SK-N-MC (cell line): ENCODE measurements around the gene ART5.

Source experiments
- DNase-seq: peaks from one replicate; pipeline ENCODE4 v3.0.0-alpha.2; 2011; ENCODE audit warnings: low read depth, low spot score
- H3K27ac ChIP-seq: fragments of 200-600 bp; sonication (generic); 2 replicates; pipeline ENCODE4 v1.5.1; 2016; ENCODE audit warnings: mixed run types
- H3K36me3 ChIP-seq: fragments of 200-600 bp; sonication (generic); 2 replicates; pipeline ENCODE4 v1.6.1; 2017; ENCODE audit warnings: antibody characterized with exemption, low read length, mixed read lengths; ENCODE audit not compliant: insufficient read depth
- H3K4me3 ChIP-seq: fragments of 200-600 bp; sonication (generic); 2 replicates; pipeline ENCODE4 v1.5.1; 2016
- H3K9ac ChIP-seq: fragments of 200-600 bp; sonication (generic); 2 replicates; pipeline ENCODE4 v1.8.0; 2017; ENCODE audit warnings: mixed run types, mixed read lengths; ENCODE audit not compliant: insufficient read length
- H3K9me3 ChIP-seq: fragments of 200-600 bp; sonication (generic); 2 replicates; pipeline ENCODE4 v1.6.1; 2017; ENCODE audit warnings: low read depth, mild to moderate bottlenecking, antibody characterized with exemption, low read length, moderate library complexity, mixed read lengths
- EZH2 ChIP-seq: fragments of 200-600 bp; sonication (generic); IDR thresholded peaks from one replicate; pipeline ENCODE4 v1.6.1; 2017; ENCODE audit warnings: antibody characterized with exemption
- FOXP2 ChIP-seq: optimal IDR thresholded peaks from 2 replicates; pipeline ENCODE3; 2011; ENCODE audit warnings: mild to moderate bottlenecking, moderate library complexity; ENCODE audit not compliant: insufficient read depth; ENCODE audit errors: extremely low read length, control extremely low read depth
- POLR2AphosphoS5 ChIP-seq: IDR thresholded peaks from 2 replicates; pipeline ENCODE4 v1.6.1; 2012; ENCODE audit warnings: mild to moderate bottlenecking, low read depth, low read length, borderline replicate concordance

The ART5 gene, protein sequence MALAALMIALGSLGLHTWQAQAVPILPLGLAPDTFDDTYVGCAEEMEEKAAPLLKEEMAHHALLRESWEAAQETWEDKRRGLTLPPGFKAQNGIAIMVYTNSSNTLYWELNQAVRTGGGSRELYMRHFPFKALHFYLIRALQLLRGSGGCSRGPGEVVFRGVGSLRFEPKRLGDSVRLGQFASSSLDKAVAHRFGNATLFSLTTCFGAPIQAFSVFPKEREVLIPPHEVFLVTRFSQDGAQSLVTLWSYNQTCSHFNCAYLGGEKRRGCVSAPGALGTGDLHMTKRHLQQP

DNA sequence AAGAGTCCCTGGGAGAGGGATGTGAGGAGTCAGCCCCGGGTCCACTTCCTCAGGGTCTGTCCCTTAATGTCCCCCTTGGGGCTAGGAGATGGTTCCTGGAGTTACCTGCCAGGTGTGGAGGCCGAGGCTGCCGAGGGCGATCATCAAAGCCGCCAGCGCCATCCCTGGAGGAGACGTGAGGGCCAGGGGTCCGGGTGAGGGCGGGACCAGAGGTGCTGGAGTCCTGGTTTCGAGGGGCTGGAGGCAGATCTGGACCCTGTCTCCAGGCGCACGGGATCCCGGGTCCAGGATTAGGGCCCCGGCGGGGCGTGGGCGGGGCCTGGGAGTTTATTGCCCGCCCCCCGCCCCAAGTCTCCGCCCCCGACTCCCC lies at the start of gene ART5:
Gene ART5 (minus strand): TSS at position 292 of the 370 bp plus-strand sequence. CDS start 130 bp downstream, at position 162.
- no peaks in the 10 kb centered on the region for H3K9me3 ChIP-seq
- no peaks in the 10 kb centered on the region for H3K36me3 ChIP-seq
- H3K27ac ChIP-seq, result no peak within 1 kb of the TSS
- H3K4me3 ChIP-seq, result peak within 1 kb of the TSS; percentile 80
- DNase-seq, result no peak
- H3K9ac ChIP-seq, result peak within 1 kb of the TSS; percentile 47
- no peak for TF ChIP-seq EZH2
- TF ChIP-seq POLR2AphosphoS5, result no peak
- TF ChIP-seq FOXP2, result no peak

DNA sequence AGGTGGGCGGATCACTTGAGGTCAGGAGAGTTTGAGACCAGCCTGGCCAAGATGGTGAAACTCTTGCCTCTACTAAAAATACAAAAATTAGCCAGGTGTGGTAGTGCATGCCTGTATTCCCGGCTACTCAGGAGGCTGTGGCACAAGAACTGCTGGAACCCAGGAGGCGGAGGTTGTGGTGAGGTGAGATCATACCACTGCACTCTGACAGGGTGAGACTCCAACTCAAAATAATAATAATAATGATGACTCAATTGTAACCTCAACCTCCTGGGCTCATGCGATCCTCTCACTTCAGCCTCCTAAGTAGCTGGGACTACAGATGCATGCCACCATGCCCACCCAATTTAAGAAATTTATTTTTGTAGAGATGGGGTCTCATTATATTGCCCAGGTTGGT lies 45.0 kb upstream of the ART5 start:
- Histone ChIP-seq H3K9ac (no peak overlapping the region), H3K27ac (no peak overlapping the region), H3K9me3 (no peaks in the 10 kb centered on the region), H3K4me3 (no peak overlapping the region), H3K36me3 (peaks cover 84% of the 10 kb centered on the region)
- TF ChIP-seq EZH2 (no peak), FOXP2 (no peak), POLR2AphosphoS5 (no peak)
- DNase-seq, result no peak

DNA sequence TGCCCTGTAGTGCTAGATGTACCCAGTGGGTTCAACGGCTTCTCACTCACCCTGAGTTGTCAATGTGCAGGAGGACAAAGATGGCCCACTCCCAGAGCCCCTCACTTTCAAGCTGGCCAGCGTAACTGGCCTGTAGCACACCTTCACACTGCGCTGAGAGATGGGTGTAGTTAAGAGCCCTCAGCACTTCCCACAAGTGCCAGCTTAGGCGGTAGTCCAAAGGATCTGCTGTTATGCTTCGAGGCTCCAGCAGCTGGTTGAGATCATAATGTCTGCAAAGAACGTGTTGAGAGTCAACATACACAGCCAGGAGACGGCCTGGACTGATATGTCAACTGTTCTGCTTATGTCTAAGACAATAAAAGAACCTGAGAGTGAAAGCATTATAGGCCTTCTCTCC lies 44.1 kb upstream of the ART5 start:
- H3K9me3 ChIP-seq, result no peaks in the 10 kb centered on the region
- no peak for DNase-seq
- H3K4me3 ChIP-seq, result no peak overlapping the region
- peaks cover 84% of the 10 kb centered on the region for H3K36me3 ChIP-seq
- no peak overlapping the region for H3K9ac ChIP-seq
- TF ChIP-seq EZH2, result no peak
- no peak for TF ChIP-seq POLR2AphosphoS5
- 0 out of 2 replicates have a peak overlapping the region, but pooled peaks have one; percentile 13 for H3K27ac ChIP-seq

GRCh38 chr11:3684819-3685172 lies 43.0 kb upstream of the ART5 start:
- DNase-seq, result no peak
- H3K27ac ChIP-seq, result no peak overlapping the region; the same call in 1 of the 2 replicates
- H3K9ac ChIP-seq, result no peak overlapping the region
- H3K9me3 ChIP-seq, result no peaks in the 10 kb centered on the region
- TF ChIP-seq POLR2AphosphoS5, result no peak
- no peak for TF ChIP-seq FOXP2
- no peak for TF ChIP-seq EZH2
- H3K4me3 ChIP-seq, result no peak overlapping the region
- H3K36me3 ChIP-seq, result peaks cover 89% of the 10 kb centered on the region

- Histone ChIP-seq H3K27ac (no peak overlapping the region; the same call in 1 of the 2 replicates), H3K9ac (no peak overlapping the region), H3K9me3 (no peaks in the 10 kb centered on the region), H3K36me3 (peaks cover 90% of the 10 kb centered on the region), H3K4me3 (no peak overlapping the region)
- TF ChIP-seq POLR2AphosphoS5 (no peak), FOXP2 (no peak), EZH2 (no peak)
- no peak for DNase-seq
Observed at GRCh38 chr11:3684129-3684818, 42.5 kb upstream of the ART5 start.

DNA sequence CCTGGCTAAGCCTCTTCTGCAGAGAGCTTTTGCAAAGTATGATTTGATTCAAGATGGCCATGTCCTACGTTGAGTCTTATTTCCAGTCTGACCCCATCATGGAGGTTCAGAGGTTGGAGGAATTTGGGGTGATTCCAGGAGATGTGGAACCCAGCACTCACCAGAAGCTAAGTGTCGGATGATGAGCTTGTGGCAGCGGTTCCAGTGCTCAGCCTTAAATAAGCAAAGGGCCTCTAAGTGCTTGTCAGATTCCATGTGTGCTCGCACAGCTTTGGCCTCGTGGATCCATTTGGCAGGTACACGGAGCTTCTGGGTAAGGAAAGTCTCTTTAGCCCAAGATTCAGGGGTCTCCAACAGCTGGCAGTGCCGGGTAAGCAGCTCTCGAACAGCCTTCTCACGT lies 41.2 kb upstream of the ART5 start:
- H3K4me3 ChIP-seq, result no peak overlapping the region
- TF ChIP-seq POLR2AphosphoS5, result no peak
- TF ChIP-seq EZH2, result no peak
- TF ChIP-seq FOXP2, result no peak
- H3K36me3 ChIP-seq, result peaks cover 99% of the 10 kb centered on the region
- DNase-seq, result no peak
- no peaks in the 10 kb centered on the region for H3K9me3 ChIP-seq
- no peak overlapping the region for H3K27ac ChIP-seq
- H3K9ac ChIP-seq, result no peak overlapping the region

DNA sequence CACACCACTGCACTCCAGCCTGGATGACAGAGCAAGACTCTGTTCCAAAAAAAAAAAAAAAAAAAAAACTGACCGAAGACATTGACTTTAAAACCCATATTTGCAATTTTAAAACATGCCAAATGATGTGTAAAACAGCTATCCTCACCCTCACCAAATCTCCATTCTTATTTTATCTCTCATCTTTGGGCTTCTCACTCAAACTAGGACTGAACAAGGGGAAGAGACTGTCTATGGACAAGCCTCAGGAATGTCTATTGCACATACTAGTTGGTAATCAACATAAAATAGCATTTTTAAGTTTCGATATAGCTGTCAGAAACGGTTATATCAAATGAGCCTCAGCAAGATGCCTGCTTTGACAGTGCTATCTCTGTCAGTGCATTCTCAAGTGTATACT lies 37.3 kb upstream of the ART5 start:
- no peak overlapping the region for H3K27ac ChIP-seq
- H3K36me3 ChIP-seq, result peaks cover 98% of the 10 kb centered on the region
- no peak for DNase-seq
- no peak for TF ChIP-seq POLR2AphosphoS5
- TF ChIP-seq FOXP2, result no peak
- no peak for TF ChIP-seq EZH2
- H3K4me3 ChIP-seq, result no peak overlapping the region
- H3K9ac ChIP-seq, result no peak overlapping the region
- H3K9me3 ChIP-seq, result no peaks in the 10 kb centered on the region

DNA sequence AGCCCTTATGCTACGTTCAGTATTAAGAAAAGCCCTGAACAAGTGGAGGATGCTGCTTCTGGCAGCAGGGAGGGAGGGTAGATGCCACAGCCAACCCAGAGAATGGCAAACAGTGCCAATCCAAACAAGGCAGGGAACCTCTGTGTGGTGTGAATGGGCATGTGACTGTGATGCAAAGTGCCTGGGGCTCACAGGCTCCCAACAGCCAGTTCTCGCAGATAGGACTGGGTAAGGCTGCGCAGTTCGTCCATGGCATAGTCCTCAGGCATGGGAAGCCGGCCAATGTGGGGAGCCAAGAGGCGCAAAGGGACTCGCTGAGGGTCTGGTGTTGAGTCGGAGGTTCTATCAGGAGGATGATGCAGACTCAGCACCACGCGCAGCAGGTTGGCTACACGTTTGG lies 34.2 kb upstream of the ART5 start:
- no peak for TF ChIP-seq POLR2AphosphoS5
- TF ChIP-seq EZH2, result no peak
- TF ChIP-seq FOXP2, result no peak
- Histone ChIP-seq H3K36me3 (peaks cover 81% of the 10 kb centered on the region), H3K9ac (no peak overlapping the region), H3K27ac (no peak overlapping the region), H3K9me3 (no peaks in the 10 kb centered on the region), H3K4me3 (no peak overlapping the region)
- no peak for DNase-seq

- H3K9me3 ChIP-seq, result no peaks in the 10 kb centered on the region
- no peak overlapping the region for H3K27ac ChIP-seq
- no peak for DNase-seq
- H3K4me3 ChIP-seq, result no peak overlapping the region
- TF ChIP-seq POLR2AphosphoS5 (no peak), EZH2 (no peak), FOXP2 (no peak)
- no peak overlapping the region for H3K9ac ChIP-seq
- peaks cover 63% of the 10 kb centered on the region for H3K36me3 ChIP-seq
Observed at GRCh38 chr11:3674189-3674588, 32.4 kb upstream of the ART5 start.
